HepG2 (cell line): ENCODE results near the gene WDR76. TPM values are rescaled to one million over a fixed set of nuclear protein-coding genes. Genes with fewer than 3 reads are reported as not detected.

Experiments used
- AGO2 ChIP-seq: fragments of 200-400 bp; formaldehyde crosslinking; optimal IDR thresholded peaks from 2 replicates; pipeline ENCODE3; 2017; ENCODE audit warnings: mild to moderate bottlenecking, low read depth, low read length, moderate library complexity
- CREM ChIP-seq, 2 experiments: sonication (generic) in 1 of 2; formaldehyde crosslinking in 1 of 2; IDR thresholded peaks; 2 replicates each; pipeline versions ENCODE4 v1.4.0 to v1.6.1; 2016 to 2020; ENCODE audit warnings: antibody characterized with exemption in 1 of 2, mild to moderate bottlenecking in 1 of 2, missing genetic modification reagents in 1 of 2
- HMGA1 ChIP-seq: sonication (generic); formaldehyde crosslinking; conservative IDR thresholded peaks from 2 replicates; pipeline ENCODE4 v1.4.0; 2020; ENCODE audit warnings: missing genetic modification reagents
- ISL2 ChIP-seq: sonication (generic); formaldehyde crosslinking; IDR thresholded peaks from 2 replicates; pipeline ENCODE4 v1.5.0; 2020; ENCODE audit warnings: missing genetic modification reagents
- PTBP1 ChIP-seq: fragments of 200-400 bp; formaldehyde crosslinking; IDR thresholded peaks from 2 replicates; pipeline ENCODE4 v1.6.1; 2018; ENCODE audit warnings: low read length, low read depth; ENCODE audit not compliant: poor library complexity, severe bottlenecking
- RXRA ChIP-seq: sonication (generic); formaldehyde crosslinking; IDR thresholded peaks from 2 replicates; pipeline ENCODE4 v1.5.1; 2020; ENCODE audit warnings: missing genetic modification reagents
- TRIM24 ChIP-seq: sonication (generic); formaldehyde crosslinking; IDR thresholded peaks from 2 replicates; pipeline ENCODE4 v1.8.0; 2022; ENCODE audit warnings: mild to moderate bottlenecking, missing genetic modification reagents
- ZNF30 ChIP-seq: sonication (generic); formaldehyde crosslinking; IDR thresholded peaks from 2 replicates; pipeline ENCODE4 v1.5.0; 2020; ENCODE audit warnings: mild to moderate bottlenecking, missing genetic modification reagents
- ZNF549 ChIP-seq: sonication (generic); formaldehyde crosslinking; IDR thresholded peaks from 2 replicates; pipeline ENCODE4 v1.5.0; 2020; ENCODE audit warnings: missing genetic modification reagents
- ZNF850 ChIP-seq: sonication (generic); formaldehyde crosslinking; conservative IDR thresholded peaks from 2 replicates; pipeline ENCODE4 v1.9.0; 2021; ENCODE audit warnings: mild to moderate bottlenecking, missing genetic modification reagents
- polyA plus RNA-seq, 8 experiments: library from polyadenylated mRNA; depleted of rRNA in 3 of 8; stranded (reverse) in 7 of 8; unstranded in 1 of 8; fragments of >200 nt; fragmentation: Illumina TruSeq in 4 of 8; extraction: Trizol in 4 of 8; gene quantifications; 2 replicates each; pipeline versions ENCODE4 v1.2.1 to v1.2.3, GENCODE V29; 2011 to 2016; ENCODE audit warnings: low read depth in 4 of 8, missing spikeins in 1 of 8, mixed read lengths in 1 of 8; ENCODE audit not compliant: insufficient read depth in 1 of 8
- total RNA-seq, 5 experiments: library from RNA; depleted of rRNA; stranded (reverse); fragments of >200 nt; fragmentation: Illumina TruSeq; extraction: Trizol; gene quantifications; 2 replicates each; pipeline ENCODE4 v1.2.3, GENCODE V29; 2016; ENCODE audit warnings: low read depth in 1 of 5
- TF ChIP-seq, protein P1 (sequence below): sonication (generic); formaldehyde crosslinking; IDR thresholded peaks from 2 replicates; pipeline ENCODE4 v1.5.0; 2020; ENCODE audit warnings: mild to moderate bottlenecking, missing genetic modification reagents
- TF ChIP-seq, protein P2 (sequence below): sonication (generic); formaldehyde crosslinking; IDR thresholded peaks from 2 replicates; pipeline ENCODE4 v1.4.0; 2020; ENCODE audit warnings: mild to moderate bottlenecking, missing genetic modification reagents
- TF ChIP-seq, protein P3 (sequence below): sonication (generic); formaldehyde crosslinking; IDR thresholded peaks from 2 replicates; pipeline ENCODE4 v1.4.0; 2020; ENCODE audit warnings: mild to moderate bottlenecking, missing genetic modification reagents
- TF ChIP-seq, protein P4 (sequence below): sonication (generic); formaldehyde crosslinking; IDR thresholded peaks from 2 replicates; pipeline ENCODE4 v1.4.0; 2020; ENCODE audit warnings: low read depth, mild to moderate bottlenecking, missing genetic modification reagents
- TF ChIP-seq, protein P5 (sequence below): sonication (generic); formaldehyde crosslinking; IDR thresholded peaks from 2 replicates; pipeline ENCODE4 v1.4.0; 2020; ENCODE audit warnings: missing genetic modification reagents, borderline replicate concordance

The WDR76 gene
- total and polyA plus RNA-seq, 2 of the 13 experiments (the other 11 are each of a cell fraction or from before 2014, with no cell fraction given) = 1.1 to 9.7 TPM

DNA sequence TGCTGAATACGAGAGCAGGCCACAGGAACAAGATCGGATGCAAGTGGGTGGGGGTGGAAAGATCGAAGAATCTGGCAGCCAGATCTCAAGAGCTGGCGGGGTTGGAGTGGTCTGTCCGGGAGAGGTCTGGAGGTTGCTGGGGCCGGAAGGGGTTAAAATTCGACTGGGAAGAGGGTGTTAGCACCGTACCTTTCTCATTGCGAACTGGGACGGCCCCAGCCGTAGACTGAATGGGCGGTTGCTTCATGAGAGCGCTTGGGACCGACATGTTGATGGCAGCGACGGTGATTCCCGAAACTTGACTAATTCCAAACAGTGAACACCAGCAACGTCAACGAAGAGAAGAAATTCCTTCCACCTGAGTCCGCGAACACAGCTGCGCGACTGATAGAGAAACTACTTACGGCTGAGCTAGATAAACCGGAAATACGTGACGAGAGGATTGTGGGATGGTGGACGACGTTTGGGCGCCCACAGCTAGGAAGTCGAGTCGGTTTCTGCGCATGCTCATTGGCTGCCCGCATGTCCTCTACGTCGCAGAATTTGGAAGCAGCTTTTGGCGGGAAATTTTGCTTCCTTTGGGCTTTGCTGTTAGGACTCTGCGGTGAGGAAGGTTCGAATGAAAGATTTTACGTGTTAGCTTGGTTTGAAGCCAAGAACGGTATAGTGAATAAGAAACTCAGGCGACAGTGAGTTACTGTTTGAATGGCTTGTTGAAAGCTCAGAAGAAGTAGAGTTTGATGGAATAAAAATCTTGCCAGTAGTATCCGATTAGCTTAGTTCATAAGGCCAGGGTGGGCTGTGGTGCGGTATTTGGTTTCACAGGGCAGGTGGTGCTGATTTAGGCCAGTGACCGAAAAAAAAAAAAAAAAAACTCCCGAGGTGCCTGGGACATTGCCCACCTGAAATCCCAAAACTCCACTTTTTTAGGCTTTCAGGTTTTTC lies 2.2 kb upstream of the WDR76 start, which contains the start of gene MFAP1 (continued):
- TF ChIP-seq, protein P1, sequence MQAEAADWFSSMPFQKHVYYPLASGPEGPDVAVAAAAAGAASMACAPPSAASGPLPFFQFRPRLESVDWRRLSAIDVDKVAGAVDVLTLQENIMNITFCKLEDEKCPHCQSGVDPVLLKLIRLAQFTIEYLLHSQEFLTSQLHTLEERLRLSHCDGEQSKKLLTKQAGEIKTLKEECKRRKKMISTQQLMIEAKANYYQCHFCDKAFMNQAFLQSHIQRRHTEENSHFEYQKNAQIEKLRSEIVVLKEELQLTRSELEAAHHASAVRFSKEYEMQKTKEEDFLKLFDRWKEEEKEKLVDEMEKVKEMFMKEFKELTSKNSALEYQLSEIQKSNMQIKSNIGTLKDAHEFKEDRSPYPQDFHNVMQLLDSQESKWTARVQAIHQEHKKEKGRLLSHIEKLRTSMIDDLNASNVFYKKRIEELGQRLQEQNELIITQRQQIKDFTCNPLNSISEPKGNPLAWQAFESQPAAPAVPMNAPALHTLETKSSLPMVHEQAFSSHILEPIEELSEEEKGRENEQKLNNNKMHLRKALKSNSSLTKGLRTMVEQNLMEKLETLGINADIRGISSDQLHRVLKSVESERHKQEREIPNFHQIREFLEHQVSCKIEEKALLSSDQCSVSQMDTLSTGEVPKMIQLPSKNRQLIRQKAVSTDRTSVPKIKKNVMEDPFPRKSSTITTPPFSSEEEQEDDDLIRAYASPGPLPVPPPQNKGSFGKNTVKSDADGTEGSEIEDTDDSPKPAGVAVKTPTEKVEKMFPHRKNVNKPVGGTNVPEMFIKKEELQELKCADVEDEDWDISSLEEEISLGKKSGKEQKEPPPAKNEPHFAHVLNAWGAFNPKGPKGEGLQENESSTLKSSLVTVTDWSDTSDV (CRISPR knock-in tag) = no peak
- TF ChIP-seq, protein P2, sequence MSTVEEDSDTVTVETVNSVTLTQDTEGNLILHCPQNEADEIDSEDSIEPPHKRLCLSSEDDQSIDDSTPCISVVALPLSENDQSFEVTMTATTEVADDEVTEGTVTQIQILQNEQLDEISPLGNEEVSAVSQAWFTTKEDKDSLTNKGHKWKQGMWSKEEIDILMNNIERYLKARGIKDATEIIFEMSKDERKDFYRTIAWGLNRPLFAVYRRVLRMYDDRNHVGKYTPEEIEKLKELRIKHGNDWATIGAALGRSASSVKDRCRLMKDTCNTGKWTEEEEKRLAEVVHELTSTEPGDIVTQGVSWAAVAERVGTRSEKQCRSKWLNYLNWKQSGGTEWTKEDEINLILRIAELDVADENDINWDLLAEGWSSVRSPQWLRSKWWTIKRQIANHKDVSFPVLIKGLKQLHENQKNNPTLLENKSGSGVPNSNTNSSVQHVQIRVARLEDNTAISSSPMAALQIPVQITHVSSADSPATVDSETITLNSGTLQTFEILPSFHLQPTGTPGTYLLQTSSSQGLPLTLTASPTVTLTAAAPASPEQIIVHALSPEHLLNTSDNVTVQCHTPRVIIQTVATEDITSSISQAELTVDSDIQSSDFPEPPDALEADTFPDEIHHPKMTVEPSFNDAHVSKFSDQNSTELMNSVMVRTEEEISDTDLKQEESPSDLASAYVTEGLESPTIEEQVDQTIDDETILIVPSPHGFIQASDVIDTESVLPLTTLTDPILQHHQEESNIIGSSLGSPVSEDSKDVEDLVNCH (CRISPR knock-in tag) = no peak
- TF ChIP-seq, protein P3, sequence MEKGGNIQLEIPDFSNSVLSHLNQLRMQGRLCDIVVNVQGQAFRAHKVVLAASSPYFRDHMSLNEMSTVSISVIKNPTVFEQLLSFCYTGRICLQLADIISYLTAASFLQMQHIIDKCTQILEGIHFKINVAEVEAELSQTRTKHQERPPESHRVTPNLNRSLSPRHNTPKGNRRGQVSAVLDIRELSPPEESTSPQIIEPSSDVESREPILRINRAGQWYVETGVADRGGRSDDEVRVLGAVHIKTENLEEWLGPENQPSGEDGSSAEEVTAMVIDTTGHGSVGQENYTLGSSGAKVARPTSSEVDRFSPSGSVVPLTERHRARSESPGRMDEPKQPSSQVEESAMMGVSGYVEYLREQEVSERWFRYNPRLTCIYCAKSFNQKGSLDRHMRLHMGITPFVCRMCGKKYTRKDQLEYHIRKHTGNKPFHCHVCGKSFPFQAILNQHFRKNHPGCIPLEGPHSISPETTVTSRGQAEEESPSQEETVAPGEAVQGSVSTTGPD (CRISPR knock-in tag) = no peak
- TF ChIP-seq ZNF549 (no peak), CREM (IDR thresholded peaks at IDR 0.05) (peak; percentile 88), CREM (CRISPR knock-in tag; IDR thresholded peaks at IDR 0.05) (no peak), ZNF850 (CRISPR knock-in tag) (no peak), AGO2 (no peak), HMGA1 (no peak), ISL2 (CRISPR knock-in tag) (peak; percentile 62; the same call in 1 of the 2 replicates), PTBP1 (no peak), TRIM24 (CRISPR knock-in tag) (no peak), RXRA (no peak; the same call in 1 of the 2 replicates), ZNF30 (CRISPR knock-in tag) (0 out of 2 replicates have a peak, but pooled peaks have one; percentile 69)
- TF ChIP-seq, protein P4, sequence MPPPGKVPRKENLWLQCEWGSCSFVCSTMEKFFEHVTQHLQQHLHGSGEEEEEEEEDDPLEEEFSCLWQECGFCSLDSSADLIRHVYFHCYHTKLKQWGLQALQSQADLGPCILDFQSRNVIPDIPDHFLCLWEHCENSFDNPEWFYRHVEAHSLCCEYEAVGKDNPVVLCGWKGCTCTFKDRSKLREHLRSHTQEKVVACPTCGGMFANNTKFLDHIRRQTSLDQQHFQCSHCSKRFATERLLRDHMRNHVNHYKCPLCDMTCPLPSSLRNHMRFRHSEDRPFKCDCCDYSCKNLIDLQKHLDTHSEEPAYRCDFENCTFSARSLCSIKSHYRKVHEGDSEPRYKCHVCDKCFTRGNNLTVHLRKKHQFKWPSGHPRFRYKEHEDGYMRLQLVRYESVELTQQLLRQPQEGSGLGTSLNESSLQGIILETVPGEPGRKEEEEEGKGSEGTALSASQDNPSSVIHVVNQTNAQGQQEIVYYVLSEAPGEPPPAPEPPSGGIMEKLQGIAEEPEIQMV = no peak
- TF ChIP-seq, protein P5, sequence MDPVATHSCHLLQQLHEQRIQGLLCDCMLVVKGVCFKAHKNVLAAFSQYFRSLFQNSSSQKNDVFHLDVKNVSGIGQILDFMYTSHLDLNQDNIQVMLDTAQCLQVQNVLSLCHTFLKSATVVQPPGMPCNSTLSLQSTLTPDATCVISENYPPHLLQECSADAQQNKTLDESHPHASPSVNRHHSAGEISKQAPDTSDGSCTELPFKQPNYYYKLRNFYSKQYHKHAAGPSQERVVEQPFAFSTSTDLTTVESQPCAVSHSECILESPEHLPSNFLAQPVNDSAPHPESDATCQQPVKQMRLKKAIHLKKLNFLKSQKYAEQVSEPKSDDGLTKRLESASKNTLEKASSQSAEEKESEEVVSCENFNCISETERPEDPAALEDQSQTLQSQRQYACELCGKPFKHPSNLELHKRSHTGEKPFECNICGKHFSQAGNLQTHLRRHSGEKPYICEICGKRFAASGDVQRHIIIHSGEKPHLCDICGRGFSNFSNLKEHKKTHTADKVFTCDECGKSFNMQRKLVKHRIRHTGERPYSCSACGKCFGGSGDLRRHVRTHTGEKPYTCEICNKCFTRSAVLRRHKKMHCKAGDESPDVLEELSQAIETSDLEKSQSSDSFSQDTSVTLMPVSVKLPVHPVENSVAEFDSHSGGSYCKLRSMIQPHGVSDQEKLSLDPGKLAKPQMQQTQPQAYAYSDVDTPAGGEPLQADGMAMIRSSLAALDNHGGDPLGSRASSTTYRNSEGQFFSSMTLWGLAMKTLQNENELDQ = no peak
